ENCODE data around the gene PRM1. TPM values are rescaled to one million over a fixed set of nuclear protein-coding genes. Genes with fewer than 3 reads are reported as not detected.

The PRM1 gene
- total and polyA plus RNA-seq, 2 of the 13 experiments (the other 11 are each of a cell fraction or from before 2014, with no cell fraction given), result not detected

DNA sequence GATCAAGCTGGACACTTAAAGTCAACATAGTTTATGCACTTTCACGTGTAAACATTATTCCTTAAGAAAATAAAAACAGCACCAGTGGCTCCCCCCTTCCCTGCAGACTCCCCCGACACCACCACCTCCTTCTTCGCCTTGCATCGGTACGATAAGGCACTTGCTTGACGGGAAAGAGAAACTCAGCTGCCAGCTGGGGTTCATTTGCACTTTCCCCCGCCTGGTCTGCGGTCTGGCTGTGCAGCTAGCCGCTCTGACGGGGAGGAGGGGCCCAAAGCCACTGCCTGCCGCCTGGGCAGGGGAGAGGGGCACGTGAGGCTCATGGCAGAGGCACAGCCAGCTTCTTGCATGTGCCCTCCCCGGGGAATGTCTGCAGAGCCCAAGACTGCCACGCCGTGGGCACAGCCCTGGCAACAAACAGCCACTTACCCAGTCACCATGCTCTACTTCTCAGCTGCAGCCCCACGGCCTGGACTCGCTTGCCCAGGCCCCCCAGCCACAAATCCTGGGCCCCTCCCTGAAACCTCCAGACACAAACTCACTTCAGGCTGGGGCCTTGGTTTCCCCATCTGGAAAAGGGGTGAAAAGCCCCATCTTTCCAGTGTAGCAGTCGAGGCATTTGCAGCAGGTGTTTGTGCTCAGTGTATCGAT is 16.5 kb upstream of the PRM1 start (continued):
- TF ChIP-seq ZBTB14 (CRISPR knock-in tag; IDR thresholded peaks at IDR 0.05) (no peak), SUZ12 (IDR thresholded peaks at IDR 0.05; ENCODE audit: low read depth, low read length) (no peak), SNAI1 (CRISPR knock-in tag; IDR thresholded peaks at IDR 0.05; ENCODE audit: borderline replicate concordance) (0 out of 2 replicates have a peak, but pooled peaks have one; percentile 33), SMARCE1 (IDR thresholded peaks at IDR 0.05; ENCODE audit: borderline replicate concordance) (no peak), GZF1 (CRISPR knock-in tag; IDR thresholded peaks at IDR 0.05) (no peak; the same call in 1 of the 2 replicates), U2AF2 (IDR thresholded peaks at IDR 0.05; ENCODE audit: low read depth, low read length) (no peak), NPAS2 (CRISPR knock-in tag; IDR thresholded peaks at IDR 0.05; ENCODE audit: borderline replicate concordance) (no peak), KAT7 (CRISPR knock-in tag; IDR thresholded peaks at IDR 0.05; ENCODE audit: borderline replicate concordance) (peak; percentile 85), DR1 (CRISPR knock-in tag; IDR thresholded peaks at IDR 0.05) (no peak), RELA (CRISPR knock-in tag; IDR thresholded peaks at IDR 0.05) (peak; percentile 16; the same call in 1 of the 2 replicates), BCL3 (CRISPR knock-in tag; IDR thresholded peaks at IDR 0.05) (no peak; the same call in 1 of the 2 replicates), KDM5B (CRISPR knock-in tag; IDR thresholded peaks at IDR 0.05; ENCODE audit: borderline replicate concordance) (peak; percentile 86; the same call in 1 of the 2 replicates), ZBTB20 (CRISPR knock-in tag; IDR thresholded peaks at IDR 0.05; ENCODE audit: borderline replicate concordance, low read depth) (peak; percentile 86; the same call in 1 of the 2 replicates), RFX1 (IDR thresholded peaks at IDR 0.05) (no peak)
- TF ChIP-seq, protein P1, sequence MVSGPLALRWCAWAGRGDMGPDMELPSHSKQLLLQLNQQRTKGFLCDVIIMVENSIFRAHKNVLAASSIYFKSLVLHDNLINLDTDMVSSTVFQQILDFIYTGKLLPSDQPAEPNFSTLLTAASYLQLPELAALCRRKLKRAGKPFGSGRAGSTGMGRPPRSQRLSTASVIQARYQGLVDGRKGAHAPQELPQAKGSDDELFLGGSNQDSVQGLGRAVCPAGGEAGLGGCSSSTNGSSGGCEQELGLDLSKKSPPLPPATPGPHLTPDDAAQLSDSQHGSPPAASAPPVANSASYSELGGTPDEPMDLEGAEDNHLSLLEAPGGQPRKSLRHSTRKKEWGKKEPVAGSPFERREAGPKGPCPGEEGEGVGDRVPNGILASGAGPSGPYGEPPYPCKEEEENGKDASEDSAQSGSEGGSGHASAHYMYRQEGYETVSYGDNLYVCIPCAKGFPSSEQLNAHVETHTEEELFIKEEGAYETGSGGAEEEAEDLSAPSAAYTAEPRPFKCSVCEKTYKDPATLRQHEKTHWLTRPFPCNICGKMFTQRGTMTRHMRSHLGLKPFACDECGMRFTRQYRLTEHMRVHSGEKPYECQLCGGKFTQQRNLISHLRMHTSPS (CRISPR knock-in tag; IDR thresholded peaks at IDR 0.05; ENCODE audit: low read depth), result peak; percentile 99
- TF ChIP-seq, protein P2, sequence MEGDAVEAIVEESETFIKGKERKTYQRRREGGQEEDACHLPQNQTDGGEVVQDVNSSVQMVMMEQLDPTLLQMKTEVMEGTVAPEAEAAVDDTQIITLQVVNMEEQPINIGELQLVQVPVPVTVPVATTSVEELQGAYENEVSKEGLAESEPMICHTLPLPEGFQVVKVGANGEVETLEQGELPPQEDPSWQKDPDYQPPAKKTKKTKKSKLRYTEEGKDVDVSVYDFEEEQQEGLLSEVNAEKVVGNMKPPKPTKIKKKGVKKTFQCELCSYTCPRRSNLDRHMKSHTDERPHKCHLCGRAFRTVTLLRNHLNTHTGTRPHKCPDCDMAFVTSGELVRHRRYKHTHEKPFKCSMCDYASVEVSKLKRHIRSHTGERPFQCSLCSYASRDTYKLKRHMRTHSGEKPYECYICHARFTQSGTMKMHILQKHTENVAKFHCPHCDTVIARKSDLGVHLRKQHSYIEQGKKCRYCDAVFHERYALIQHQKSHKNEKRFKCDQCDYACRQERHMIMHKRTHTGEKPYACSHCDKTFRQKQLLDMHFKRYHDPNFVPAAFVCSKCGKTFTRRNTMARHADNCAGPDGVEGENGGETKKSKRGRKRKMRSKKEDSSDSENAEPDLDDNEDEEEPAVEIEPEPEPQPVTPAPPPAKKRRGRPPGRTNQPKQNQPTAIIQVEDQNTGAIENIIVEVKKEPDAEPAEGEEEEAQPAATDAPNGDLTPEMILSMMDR (CRISPR knock-in tag; IDR thresholded peaks at IDR 0.05), result peak; percentile 47
- TF ChIP-seq, protein P3, sequence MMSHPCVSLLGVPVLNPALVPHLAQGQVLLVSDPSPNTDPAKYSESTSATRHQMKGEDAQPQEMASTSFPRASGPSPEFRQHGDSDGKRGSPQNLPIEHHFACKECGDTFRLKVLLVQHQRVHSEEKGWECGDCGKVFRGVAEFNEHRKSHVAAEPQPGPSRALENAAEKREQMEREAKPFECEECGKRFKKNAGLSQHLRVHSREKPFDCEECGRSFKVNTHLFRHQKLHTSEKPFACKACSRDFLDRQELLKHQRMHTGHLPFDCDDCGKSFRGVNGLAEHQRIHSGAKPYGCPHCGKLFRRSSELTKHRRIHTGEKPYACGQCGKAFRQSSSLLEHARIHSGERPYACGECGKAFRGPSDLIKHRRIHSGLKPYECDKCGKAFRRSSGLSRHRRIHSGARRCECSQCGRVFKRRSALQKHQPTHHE (CRISPR knock-in tag; IDR thresholded peaks at IDR 0.05; ENCODE audit: borderline replicate concordance), result peak; percentile 61; the same call in 1 of the 2 replicates
- TF ChIP-seq, protein P4, sequence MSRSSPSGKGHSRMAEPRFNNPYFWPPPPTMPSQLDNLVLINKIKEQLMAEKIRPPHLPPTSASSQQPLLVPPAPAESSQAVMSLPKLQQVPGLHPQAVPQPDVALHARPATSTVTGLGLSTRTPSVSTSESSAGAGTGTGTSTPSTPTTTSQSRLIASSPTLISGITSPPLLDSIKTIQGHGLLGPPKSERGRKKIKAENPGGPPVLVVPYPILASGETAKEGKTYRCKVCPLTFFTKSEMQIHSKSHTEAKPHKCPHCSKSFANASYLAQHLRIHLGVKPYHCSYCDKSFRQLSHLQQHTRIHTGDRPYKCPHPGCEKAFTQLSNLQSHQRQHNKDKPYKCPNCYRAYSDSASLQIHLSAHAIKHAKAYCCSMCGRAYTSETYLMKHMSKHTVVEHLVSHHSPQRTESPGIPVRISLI (CRISPR knock-in tag; IDR thresholded peaks at IDR 0.05; ENCODE audit: borderline replicate concordance), result no peak; the same call in 1 of the 2 replicates
- TF ChIP-seq, protein P5, sequence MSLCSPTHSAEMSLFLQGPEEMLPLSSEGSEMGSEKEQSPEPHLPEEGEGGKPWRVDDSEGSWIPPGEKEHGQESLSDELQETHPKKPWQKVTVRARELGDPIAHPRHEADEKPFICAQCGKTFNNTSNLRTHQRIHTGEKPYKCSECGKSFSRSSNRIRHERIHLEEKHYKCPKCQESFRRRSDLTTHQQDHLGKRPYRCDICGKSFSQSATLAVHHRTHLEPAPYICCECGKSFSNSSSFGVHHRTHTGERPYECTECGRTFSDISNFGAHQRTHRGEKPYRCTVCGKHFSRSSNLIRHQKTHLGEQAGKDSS (CRISPR knock-in tag; IDR thresholded peaks at IDR 0.05; ENCODE audit: borderline replicate concordance, low read depth), result peak; percentile 79; the same call in 1 of the 2 replicates
